ENCODE results near the gene MICB.

DNA sequence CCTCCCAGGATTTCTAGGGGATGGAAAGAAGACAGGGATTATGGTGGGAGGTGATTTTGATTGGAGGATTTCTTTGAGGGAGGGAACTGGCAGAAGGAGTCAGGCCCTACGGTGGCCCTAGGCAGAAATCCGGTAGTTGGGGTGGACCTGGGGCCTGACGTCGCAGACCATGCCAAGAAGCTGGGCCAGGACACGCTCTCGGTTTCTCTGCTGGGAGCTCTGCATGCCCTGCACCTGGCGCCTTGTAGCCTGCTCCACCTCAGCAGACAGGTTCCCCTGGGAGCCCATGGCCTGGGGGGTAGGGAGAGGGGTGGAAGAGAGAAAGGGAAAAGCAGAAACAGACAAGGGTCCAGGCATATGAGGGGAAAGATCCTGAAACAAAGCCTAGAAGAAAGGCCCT, 47.3 kb downstream of the MICB start:
- TF ChIP-seq, protein P1, sequence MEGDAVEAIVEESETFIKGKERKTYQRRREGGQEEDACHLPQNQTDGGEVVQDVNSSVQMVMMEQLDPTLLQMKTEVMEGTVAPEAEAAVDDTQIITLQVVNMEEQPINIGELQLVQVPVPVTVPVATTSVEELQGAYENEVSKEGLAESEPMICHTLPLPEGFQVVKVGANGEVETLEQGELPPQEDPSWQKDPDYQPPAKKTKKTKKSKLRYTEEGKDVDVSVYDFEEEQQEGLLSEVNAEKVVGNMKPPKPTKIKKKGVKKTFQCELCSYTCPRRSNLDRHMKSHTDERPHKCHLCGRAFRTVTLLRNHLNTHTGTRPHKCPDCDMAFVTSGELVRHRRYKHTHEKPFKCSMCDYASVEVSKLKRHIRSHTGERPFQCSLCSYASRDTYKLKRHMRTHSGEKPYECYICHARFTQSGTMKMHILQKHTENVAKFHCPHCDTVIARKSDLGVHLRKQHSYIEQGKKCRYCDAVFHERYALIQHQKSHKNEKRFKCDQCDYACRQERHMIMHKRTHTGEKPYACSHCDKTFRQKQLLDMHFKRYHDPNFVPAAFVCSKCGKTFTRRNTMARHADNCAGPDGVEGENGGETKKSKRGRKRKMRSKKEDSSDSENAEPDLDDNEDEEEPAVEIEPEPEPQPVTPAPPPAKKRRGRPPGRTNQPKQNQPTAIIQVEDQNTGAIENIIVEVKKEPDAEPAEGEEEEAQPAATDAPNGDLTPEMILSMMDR (IDR thresholded peaks at IDR 0.05), result no peak
- no peak for TF ChIP-seq POLR2AphosphoS5 (IDR thresholded peaks at IDR 0.05)

Data from sigmoid colon (tissue), 4 donors.